DND-41 (cell line): Measurements from ENCODE around the gene APMAP.
"Not testable (repeated sequence)": the region's sequence is repeated elsewhere in the genome, so short reads cannot be mapped to it uniquely, and the experiment has no call there.

Experiments used
- ATAC-seq: fragments of 200-7000 bp; cut with Tn5 transposase; 3 replicates; pipeline ENCODE4 v1.9.1; 2021; ENCODE audit warnings: low read depth; ENCODE audit not compliant: insufficient read depth
- DNase-seq: peaks from one replicate; pipeline ENCODE4 v3.0.0-alpha.2; 2020
- H2AFZ ChIP-seq: 2 replicates; pipeline ENCODE4 v1.6.0; 2012; ENCODE audit warnings: low read depth, low read length
- H3K27ac ChIP-seq: 2 replicates; pipeline ENCODE4 v1.5.1; 2012; ENCODE audit warnings: low read length, inconsistent platforms
- H3K27me3 ChIP-seq: fragments of 200-600 bp; sonication (generic); 2 replicates; pipeline ENCODE4 v1.6.0; 2012; ENCODE audit warnings: low read length, mild to moderate bottlenecking, inconsistent platforms; ENCODE audit not compliant: insufficient read depth, poor library complexity
- H3K36me3 ChIP-seq: 2 replicates; pipeline ENCODE4 v1.5.1; 2012; ENCODE audit warnings: low read length, inconsistent platforms; ENCODE audit not compliant: insufficient read depth
- H3K4me1 ChIP-seq: 2 replicates; pipeline ENCODE4 v1.5.1; 2012; ENCODE audit warnings: mild to moderate bottlenecking, low read length; ENCODE audit not compliant: insufficient read depth
- H3K4me2 ChIP-seq: 2 replicates; pipeline ENCODE4 v1.6.0; 2012; ENCODE audit warnings: mild to moderate bottlenecking, moderate library complexity, low read length, inconsistent platforms; ENCODE audit not compliant: insufficient read depth
- H3K4me3 ChIP-seq, 2 experiments: fragments of 200-600 bp in 1 of 2; shearing (Covaris generic) in 1 of 2; 2 replicates each; pipeline ENCODE4 v1.5.1; 2012 to 2016; ENCODE audit warnings: inconsistent platforms in 2 of 2, low read length in 2 of 2, mild to moderate bottlenecking in 2 of 2, low read depth in 1 of 2, moderate library complexity in 1 of 2
- H3K79me2 ChIP-seq: 2 replicates; pipeline ENCODE4 v1.6.0; 2012; ENCODE audit warnings: low read length, inconsistent platforms; ENCODE audit not compliant: insufficient read depth
- H3K9ac ChIP-seq: 2 replicates; pipeline ENCODE4 v1.6.0; 2012; ENCODE audit warnings: low read depth, mild to moderate bottlenecking, inconsistent platforms, low read length, moderate library complexity
- H3K9me3 ChIP-seq: 2 replicates; pipeline ENCODE4 v1.5.1; 2012; ENCODE audit warnings: low read length, moderate library complexity, mild to moderate bottlenecking, inconsistent platforms; ENCODE audit not compliant: insufficient read depth, severe bottlenecking
- H4K20me1 ChIP-seq: 2 replicates; pipeline ENCODE4 v1.6.0; 2012; ENCODE audit warnings: low read length; ENCODE audit not compliant: insufficient read depth
- CTCF ChIP-seq: IDR thresholded peaks from 2 replicates; pipeline ENCODE4 v1.5.1; 2012; ENCODE audit warnings: borderline replicate concordance, low read length, moderate library complexity, mild to moderate bottlenecking; ENCODE audit not compliant: poor library complexity, severe bottlenecking; ENCODE audit errors: extremely low read depth
- EZH2 ChIP-seq: IDR thresholded peaks from 3 replicates; pipeline ENCODE4 v1.6.1; 2012; ENCODE audit warnings: borderline replicate concordance, low read depth, mild to moderate bottlenecking, moderate library complexity, low read length, inconsistent platforms; ENCODE audit not compliant: severe bottlenecking

Gene APMAP

DNA sequence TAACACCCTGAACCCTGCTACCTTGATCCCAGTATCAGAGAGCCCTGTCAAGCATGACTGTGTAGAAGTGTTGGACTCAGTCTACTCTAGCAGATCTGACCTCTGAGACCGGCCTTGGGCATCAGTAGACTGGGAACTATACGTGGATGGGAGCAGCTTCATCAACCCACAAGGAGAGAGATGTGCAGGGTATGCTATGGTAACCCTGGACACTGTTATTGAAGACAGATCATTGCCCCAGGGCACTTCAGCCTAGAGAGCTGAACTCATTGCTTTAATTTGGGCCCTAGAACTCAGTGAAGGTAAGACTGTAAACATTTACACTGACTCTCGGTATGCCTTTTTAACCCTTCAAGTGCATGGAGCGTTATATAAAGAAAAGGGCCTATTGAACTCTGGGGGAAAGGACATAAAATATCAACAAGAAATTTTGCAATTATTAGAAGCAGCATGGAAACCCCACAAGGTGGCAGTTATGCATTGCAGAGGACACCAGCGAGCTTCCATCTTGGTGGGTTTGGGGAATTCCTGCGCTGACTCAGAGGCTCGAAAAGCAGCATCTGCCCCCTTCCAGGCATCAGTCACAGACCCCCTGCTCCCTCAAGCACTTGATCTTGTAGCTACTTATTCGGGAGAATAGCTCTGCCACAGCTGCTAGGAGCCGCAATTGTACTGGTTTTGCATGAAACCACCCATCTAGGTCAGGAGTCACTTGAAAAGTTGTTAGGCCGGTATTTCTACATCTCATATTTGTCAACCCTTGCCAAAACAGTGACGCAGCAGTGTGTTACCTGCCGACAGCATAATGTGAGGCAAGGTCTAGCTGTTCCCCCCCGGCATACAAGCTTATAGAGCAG is 62.5 kb downstream of the APMAP start:
- H3K4me1 ChIP-seq = peaks cover 25% of the 10 kb centered on the region
- not testable (repeated sequence) for H3K9ac ChIP-seq, H3K4me3 ChIP-seq, DNase-seq, H3K27me3 ChIP-seq, ATAC-seq, H3K9me3 ChIP-seq, H3K36me3 ChIP-seq, H3K79me2 ChIP-seq, H2AFZ ChIP-seq, H3K27ac ChIP-seq, H4K20me1 ChIP-seq, H3K4me2 ChIP-seq
- TF ChIP-seq CTCF = peak; percentile 36

GRCh38 chr20:24929259-24929658 is 63.3 kb downstream of the APMAP start:
- DNase-seq = not testable (repeated sequence)

GRCh38 chr20:24920706-24921105 is 71.8 kb downstream of the APMAP start:
- H3K9me3 ChIP-seq, H3K9ac ChIP-seq, H3K4me1 ChIP-seq, ATAC-seq, H3K4me3 ChIP-seq, H3K27ac ChIP-seq, DNase-seq, H4K20me1 ChIP-seq, H2AFZ ChIP-seq, H3K36me3 ChIP-seq, H3K27me3 ChIP-seq, H3K4me2 ChIP-seq, H3K79me2 ChIP-seq: not testable (repeated sequence)

More at GRCh38 chr20:24929259-24929658, 63.3 kb downstream of the APMAP start:
- not testable (repeated sequence) for H3K9me3 ChIP-seq, H3K4me2 ChIP-seq, H3K4me3 ChIP-seq, H3K27me3 ChIP-seq, H3K9ac ChIP-seq, H3K79me2 ChIP-seq, ATAC-seq, H4K20me1 ChIP-seq, H3K27ac ChIP-seq, H2AFZ ChIP-seq, H3K36me3 ChIP-seq
- peaks cover 25% of the 10 kb centered on the region for H3K4me1 ChIP-seq

- H3K4me1 ChIP-seq, H3K36me3 ChIP-seq, H3K79me2 ChIP-seq, DNase-seq, H4K20me1 ChIP-seq, H3K9ac ChIP-seq, H3K4me2 ChIP-seq, H3K9me3 ChIP-seq, H2AFZ ChIP-seq, H3K4me3 ChIP-seq, H3K27me3 ChIP-seq, ATAC-seq, H3K27ac ChIP-seq: not testable (repeated sequence)
Measured at GRCh38 chr20:24919665-24920064, 72.9 kb downstream of the APMAP start.

GRCh38 chr20:24918579-24919566 is 73.7 kb downstream of the APMAP start:
- Histone ChIP-seq H3K4me3 (no peak overlapping the region), H2AFZ (no peak overlapping the region), H3K9ac (no peak overlapping the region), H3K27ac (no peak overlapping the region), H3K4me1 (no peaks in the 10 kb centered on the region), H3K9me3 (no peaks in the 10 kb centered on the region), H3K36me3 (no peaks in the 10 kb centered on the region), H3K79me2 (no peaks in the 10 kb centered on the region), H4K20me1 (no peaks in the 10 kb centered on the region), H3K4me2 (no peak overlapping the region), H3K27me3 (no peaks in the 10 kb centered on the region)
- no peak for DNase-seq
- ATAC-seq = no peak
- TF ChIP-seq EZH2 (no peak), CTCF (no peak)
